ENCODE data around the gene RNF151. TPM values are rescaled to one million over a fixed set of nuclear protein-coding genes. Genes with fewer than 3 reads are reported as not detected.

The RNF151 gene
- total and polyA plus RNA-seq, 2 of the 13 experiments (the other 11 are each of a cell fraction or from before 2014, with no cell fraction given), result not detected

DNA sequence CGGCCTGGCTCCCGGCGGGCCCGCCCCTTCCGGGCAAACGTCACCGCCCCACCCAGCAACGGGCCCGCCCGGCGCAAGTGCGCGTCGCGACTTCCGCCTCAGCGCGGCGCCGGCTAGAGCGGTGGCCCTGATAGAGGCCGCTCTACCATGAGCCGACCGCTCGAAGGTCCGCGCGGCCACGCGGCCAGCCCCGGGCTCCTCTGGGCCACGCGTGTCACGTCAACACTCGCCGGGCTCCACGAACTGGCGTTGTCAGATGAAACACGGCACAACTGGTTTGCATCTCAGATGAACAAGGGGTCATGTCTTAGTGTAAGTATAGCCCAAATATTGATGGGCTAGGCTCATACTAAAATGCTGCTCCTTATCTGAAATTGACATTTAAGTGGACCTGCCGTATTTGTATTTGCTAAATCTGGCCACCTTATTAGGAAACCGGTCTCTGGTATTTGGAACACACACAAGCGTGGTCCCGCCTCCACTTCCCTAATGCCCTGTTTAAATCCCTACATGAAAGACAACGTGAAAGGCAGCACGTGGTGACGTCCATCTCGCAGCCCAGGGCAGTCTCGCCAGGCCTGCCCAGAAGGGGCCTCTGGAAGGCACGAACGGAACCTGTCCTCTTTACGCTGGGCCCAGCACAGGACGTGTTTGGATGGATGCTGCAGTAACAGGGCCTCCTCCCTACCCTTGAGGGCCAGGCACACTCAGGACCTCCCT is 43.3 kb downstream of the RNF151 start, which contains the start of gene ZNF598 (continued):
- TF ChIP-seq YY1 (IDR thresholded peaks at IDR 0.05; ENCODE audit: insufficient read depth, insufficient replicate concordance, low read depth, low read length) (peak; percentile 81), ZSCAN31 (CRISPR knock-in tag; IDR thresholded peaks at IDR 0.05; ENCODE audit: low read depth) (no peak), SMAD9 (CRISPR knock-in tag; IDR thresholded peaks at IDR 0.05) (no peak), GZF1 (CRISPR knock-in tag; IDR thresholded peaks at IDR 0.05) (no peak), HDAC2 (CRISPR knock-in tag; IDR thresholded peaks at IDR 0.05) (peak; percentile 45; the same call in 1 of the 2 replicates), ZNF670 (CRISPR knock-in tag; IDR thresholded peaks at IDR 0.05; ENCODE audit: borderline replicate concordance) (peak; percentile 73; the same call in 1 of the 2 replicates), AHR (CRISPR knock-in tag; IDR thresholded peaks at IDR 0.05) (no peak), MAZ (IDR thresholded peaks at IDR 0.05; ENCODE audit: borderline replicate concordance, low read depth, low read length) (no peak), MAZ (CRISPR knock-in tag; IDR thresholded peaks at IDR 0.05; ENCODE audit: low read depth) (no peak), ZNF382 (CRISPR knock-in tag; IDR thresholded peaks at IDR 0.05; ENCODE audit: borderline replicate concordance) (no peak), HDAC1 (CRISPR knock-in tag; IDR thresholded peaks at IDR 0.05) (peak; percentile 67; the same call in 1 of the 2 replicates), MIER2 (CRISPR knock-in tag; IDR thresholded peaks at IDR 0.05) (no peak), ZNF264 (CRISPR knock-in tag; IDR thresholded peaks at IDR 0.05) (no peak), ATF7 (IDR thresholded peaks at IDR 0.05) (no peak), ATF7 (CRISPR knock-in tag; IDR thresholded peaks at IDR 0.05) (no peak), KMT2A (CRISPR knock-in tag; IDR thresholded peaks at IDR 0.05) (0 out of 2 replicates have a peak, but pooled peaks have one; percentile 60), ZNF329 (CRISPR knock-in tag; IDR thresholded peaks at IDR 0.05; ENCODE audit: low read depth) (0 out of 2 replicates have a peak, but pooled peaks have one; percentile 41), ZNF12 (CRISPR knock-in tag; IDR thresholded peaks at IDR 0.05) (no peak), ZNF121 (CRISPR knock-in tag; IDR thresholded peaks at IDR 0.05) (no peak), ZBTB8A (CRISPR knock-in tag; IDR thresholded peaks at IDR 0.05; ENCODE audit: borderline replicate concordance, low read depth) (no peak), MIXL1 (CRISPR knock-in tag; IDR thresholded peaks at IDR 0.05) (no peak; the same call in 1 of the 2 replicates), ZNF496 (CRISPR knock-in tag; IDR thresholded peaks at IDR 0.05; ENCODE audit: insufficient replicate concordance) (no peak), NR2C2 (CRISPR knock-in tag; IDR thresholded peaks at IDR 0.05; ENCODE audit: borderline replicate concordance) (peak; percentile 51), ZSCAN12 (CRISPR knock-in tag; IDR thresholded peaks at IDR 0.05) (no peak), HOXA5 (CRISPR knock-in tag; IDR thresholded peaks at IDR 0.05) (no peak; the same call in 1 of the 2 replicates), HOXA3 (CRISPR knock-in tag; IDR thresholded peaks at IDR 0.05) (peak; percentile 83), ZNF607 (CRISPR knock-in tag; IDR thresholded peaks at IDR 0.05; ENCODE audit: borderline replicate concordance) (peak; percentile 78; the same call in 1 of the 2 replicates), ZNF556 (CRISPR knock-in tag; IDR thresholded peaks at IDR 0.05; ENCODE audit: borderline replicate concordance) (peak; percentile 21; the same call in 1 of the 2 replicates)
- TF ChIP-seq, protein P1, sequence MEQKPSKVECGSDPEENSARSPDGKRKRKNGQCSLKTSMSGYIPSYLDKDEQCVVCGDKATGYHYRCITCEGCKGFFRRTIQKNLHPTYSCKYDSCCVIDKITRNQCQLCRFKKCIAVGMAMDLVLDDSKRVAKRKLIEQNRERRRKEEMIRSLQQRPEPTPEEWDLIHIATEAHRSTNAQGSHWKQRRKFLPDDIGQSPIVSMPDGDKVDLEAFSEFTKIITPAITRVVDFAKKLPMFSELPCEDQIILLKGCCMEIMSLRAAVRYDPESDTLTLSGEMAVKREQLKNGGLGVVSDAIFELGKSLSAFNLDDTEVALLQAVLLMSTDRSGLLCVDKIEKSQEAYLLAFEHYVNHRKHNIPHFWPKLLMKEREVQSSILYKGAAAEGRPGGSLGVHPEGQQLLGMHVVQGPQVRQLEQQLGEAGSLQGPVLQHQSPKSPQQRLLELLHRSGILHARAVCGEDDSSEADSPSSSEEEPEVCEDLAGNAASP (CRISPR knock-in tag; IDR thresholded peaks at IDR 0.05; ENCODE audit: borderline replicate concordance), result no peak
- TF ChIP-seq, protein P2, sequence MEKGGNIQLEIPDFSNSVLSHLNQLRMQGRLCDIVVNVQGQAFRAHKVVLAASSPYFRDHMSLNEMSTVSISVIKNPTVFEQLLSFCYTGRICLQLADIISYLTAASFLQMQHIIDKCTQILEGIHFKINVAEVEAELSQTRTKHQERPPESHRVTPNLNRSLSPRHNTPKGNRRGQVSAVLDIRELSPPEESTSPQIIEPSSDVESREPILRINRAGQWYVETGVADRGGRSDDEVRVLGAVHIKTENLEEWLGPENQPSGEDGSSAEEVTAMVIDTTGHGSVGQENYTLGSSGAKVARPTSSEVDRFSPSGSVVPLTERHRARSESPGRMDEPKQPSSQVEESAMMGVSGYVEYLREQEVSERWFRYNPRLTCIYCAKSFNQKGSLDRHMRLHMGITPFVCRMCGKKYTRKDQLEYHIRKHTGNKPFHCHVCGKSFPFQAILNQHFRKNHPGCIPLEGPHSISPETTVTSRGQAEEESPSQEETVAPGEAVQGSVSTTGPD (CRISPR knock-in tag; IDR thresholded peaks at IDR 0.05), result no peak

All from HepG2 (cell line).